ENCODE data around the gene PET117.

Gene PET117

GRCh38 chr20:18154342-18154741, 16.7 kb downstream of the PET117 start:
- no peak overlapping the region for H2BK15ac ChIP-seq (ENCODE audit: low read length)
- WGBS, 2 donors (ENCODE audit: extremely low coverage in 2 of 2, insufficient read length in 2 of 2, insufficient replicate concordance in 1 of 2): no CpG with 5 or more reads among the region's 9 CpGs
- no peak overlapping the region for H3K4ac ChIP-seq (ENCODE audit: low read length)
- no peak overlapping the region for H3K23ac ChIP-seq (ENCODE audit: low read depth, low read length, poor library complexity)
- H3K9ac ChIP-seq (ENCODE audit: low read depth, low read length, poor library complexity): no peak overlapping the region
- no peak overlapping the region for H3K14ac ChIP-seq (ENCODE audit: low read length)
- DNase-seq (ENCODE audit: low spot score): no peak
- H2BK12ac ChIP-seq (ENCODE audit: low read length): no peak overlapping the region
- H3K4me1 ChIP-seq (ENCODE audit: control insufficient read depth in 2 of 2, insufficient read depth in 1 of 2, low read depth in 1 of 2, low read length in 2 of 2): no peaks in the 10 kb centered on the region
- H3K27me3 ChIP-seq (ENCODE audit: control insufficient read depth in 3 of 3, insufficient read depth in 3 of 3, low read depth in 1 of 3, low read length in 3 of 3): no peaks in the 10 kb centered on the region
- H3K4me2 ChIP-seq (ENCODE audit: insufficient read depth, low read length, poor library complexity, severe bottlenecking): no peak overlapping the region
- H3K4me3 ChIP-seq (ENCODE audit: low read length in 2 of 2): no peak overlapping the region
- no peak overlapping the region for H2AFZ ChIP-seq (ENCODE audit: low read length)
- H4K91ac ChIP-seq (ENCODE audit: low read depth, low read length, poor library complexity): no peak overlapping the region
- H3K27ac ChIP-seq (replicated peaks; ENCODE audit: low read length): no peak overlapping the region
- no peak overlapping the region for H2BK5ac ChIP-seq (ENCODE audit: low read length)
- no peaks in the 10 kb centered on the region for H3K79me1 ChIP-seq (ENCODE audit: low read depth, low read length)
- no peak overlapping the region for H2AK5ac ChIP-seq (ENCODE audit: low read depth, low read length)
- peaks cover 11 to 62% of the 10 kb centered on the region in 2 donors for H3K36me3 ChIP-seq (replicated peaks in 1 of 2; ENCODE audit: control insufficient read depth in 2 of 2, insufficient read depth in 2 of 2, low read length in 2 of 2)
- no peak overlapping the region for H3K18ac ChIP-seq (ENCODE audit: low read length)
- H3K9me3 ChIP-seq (replicated peaks in 1 of 2; ENCODE audit: control insufficient read depth in 2 of 2, insufficient read depth in 1 of 2, low read depth in 1 of 2, low read length in 2 of 2): no peaks in the 10 kb centered on the region
- no peak overlapping the region for H2BK120ac ChIP-seq (ENCODE audit: low read depth, low read length)
- no peak overlapping the region for H4K8ac ChIP-seq (ENCODE audit: low read depth, low read length)

DNA sequence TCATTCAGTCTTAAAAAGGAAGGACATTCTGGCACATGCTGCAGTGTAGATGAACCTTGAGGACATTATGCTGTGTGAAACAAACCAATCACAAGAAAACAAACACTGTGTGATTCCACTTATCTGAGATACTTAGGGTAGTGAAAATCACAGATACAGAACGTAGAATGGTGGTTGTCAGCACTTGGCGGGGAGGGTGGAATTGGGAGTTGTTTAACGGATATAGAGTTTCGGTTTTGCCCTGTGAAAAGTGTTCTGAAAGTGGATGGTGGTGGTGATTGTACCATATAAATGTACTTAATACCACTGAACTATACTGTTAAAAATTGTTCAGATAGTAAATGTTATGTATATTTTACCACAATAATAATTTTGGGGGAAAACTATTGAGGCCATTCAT, 18.4 kb downstream of the PET117 start:
- H3K27ac ChIP-seq (replicated peaks; ENCODE audit: low read length): no peak overlapping the region
- no peaks in the 10 kb centered on the region for H3K27me3 ChIP-seq (ENCODE audit: control insufficient read depth in 3 of 3, insufficient read depth in 3 of 3, low read depth in 1 of 3, low read length in 3 of 3)
- H3K23ac ChIP-seq (ENCODE audit: low read depth, low read length, poor library complexity): no peak overlapping the region
- H2AK5ac ChIP-seq (ENCODE audit: low read depth, low read length): no peak overlapping the region
- H3K36me3 ChIP-seq (replicated peaks in 1 of 2; ENCODE audit: control insufficient read depth in 2 of 2, insufficient read depth in 2 of 2, low read length in 2 of 2): peaks cover 9 to 59% of the 10 kb centered on the region in 2 donors
- no peak overlapping the region for H3K14ac ChIP-seq (ENCODE audit: low read length)
- H4K8ac ChIP-seq (ENCODE audit: low read depth, low read length): no peak overlapping the region
- no peak overlapping the region for H2BK15ac ChIP-seq (ENCODE audit: low read length)
- H3K9ac ChIP-seq (ENCODE audit: low read depth, low read length, poor library complexity): no peak overlapping the region
- H3K18ac ChIP-seq (ENCODE audit: low read length): no peak overlapping the region
- no peak overlapping the region for H2BK5ac ChIP-seq (ENCODE audit: low read length)
- H2BK12ac ChIP-seq (ENCODE audit: low read length): no peak overlapping the region
- H3K9me3 ChIP-seq (replicated peaks in 1 of 2; ENCODE audit: control insufficient read depth in 2 of 2, insufficient read depth in 1 of 2, low read depth in 1 of 2, low read length in 2 of 2): no peaks in the 10 kb centered on the region
- no peaks in the 10 kb centered on the region for H3K79me1 ChIP-seq (ENCODE audit: low read depth, low read length)
- no peaks in the 10 kb centered on the region for H3K4me1 ChIP-seq (ENCODE audit: control insufficient read depth in 2 of 2, insufficient read depth in 1 of 2, low read depth in 1 of 2, low read length in 2 of 2)
- DNase-seq (ENCODE audit: low spot score): no peak
- H2AFZ ChIP-seq (ENCODE audit: low read length): no peak overlapping the region
- H3K4ac ChIP-seq (ENCODE audit: low read length): no peak overlapping the region
- no peak overlapping the region for H2BK120ac ChIP-seq (ENCODE audit: low read depth, low read length)
- no peak overlapping the region for H3K4me3 ChIP-seq (ENCODE audit: low read length in 2 of 2)
- no peak overlapping the region for H4K91ac ChIP-seq (ENCODE audit: low read depth, low read length, poor library complexity)
- WGBS, 2 donors (ENCODE audit: extremely low coverage in 2 of 2, insufficient read length in 2 of 2, insufficient replicate concordance in 1 of 2): no CpG with 5 or more reads among the region's 4 CpGs
- H3K4me2 ChIP-seq (ENCODE audit: insufficient read depth, low read length, poor library complexity, severe bottlenecking): no peak overlapping the region

- no peak overlapping the region for H3K14ac ChIP-seq (ENCODE audit: low read length)
- H3K4ac ChIP-seq (ENCODE audit: low read length): no peak overlapping the region
- no peaks in the 10 kb centered on the region for H3K79me1 ChIP-seq (ENCODE audit: low read depth, low read length)
- H3K9me3 ChIP-seq (replicated peaks in 1 of 2; ENCODE audit: control insufficient read depth in 2 of 2, insufficient read depth in 1 of 2, low read depth in 1 of 2, low read length in 2 of 2): no peaks in the 10 kb centered on the region
- no peak overlapping the region for H4K8ac ChIP-seq (ENCODE audit: low read depth, low read length)
- no peaks in the 10 kb centered on the region for H3K27me3 ChIP-seq (ENCODE audit: control insufficient read depth in 3 of 3, insufficient read depth in 3 of 3, low read depth in 1 of 3, low read length in 3 of 3)
- no peak overlapping the region for H3K9ac ChIP-seq (ENCODE audit: low read depth, low read length, poor library complexity)
- no peak overlapping the region for H2BK120ac ChIP-seq (ENCODE audit: low read depth, low read length)
- peaks cover 0 to 12% of the 10 kb centered on the region in 2 donors for H3K4me1 ChIP-seq (ENCODE audit: control insufficient read depth in 2 of 2, insufficient read depth in 1 of 2, low read depth in 1 of 2, low read length in 2 of 2)
- H2AK5ac ChIP-seq (ENCODE audit: low read depth, low read length): no peak overlapping the region
- H2BK12ac ChIP-seq (ENCODE audit: low read length): no peak overlapping the region
- H3K36me3 ChIP-seq (replicated peaks in 1 of 2; ENCODE audit: control insufficient read depth in 2 of 2, insufficient read depth in 2 of 2, low read length in 2 of 2): peaks cover 14 to 87% of the 10 kb centered on the region in 2 donors
- no peak for DNase-seq (ENCODE audit: low spot score)
- no peak overlapping the region for H3K27ac ChIP-seq (replicated peaks; ENCODE audit: low read length)
- no peak overlapping the region for H3K4me3 ChIP-seq (ENCODE audit: low read length in 2 of 2)
- H4K91ac ChIP-seq (ENCODE audit: low read depth, low read length, poor library complexity): no peak overlapping the region
- no peak overlapping the region for H2AFZ ChIP-seq (ENCODE audit: low read length)
- no peak overlapping the region for H2BK5ac ChIP-seq (ENCODE audit: low read length)
- WGBS, 2 donors (ENCODE audit: extremely low coverage in 2 of 2, insufficient read length in 2 of 2, insufficient replicate concordance in 1 of 2): no CpG with 5 or more reads among the region's 2 CpGs
- H3K18ac ChIP-seq (ENCODE audit: low read length): no peak overlapping the region
- H2BK15ac ChIP-seq (ENCODE audit: low read length): no peak overlapping the region
- H3K23ac ChIP-seq (ENCODE audit: low read depth, low read length, poor library complexity): no peak overlapping the region
- no peak overlapping the region for H3K4me2 ChIP-seq (ENCODE audit: insufficient read depth, low read length, poor library complexity, severe bottlenecking)
Measured at GRCh38 chr20:18164356-18164755, 26.7 kb downstream of the PET117 start.

DNA sequence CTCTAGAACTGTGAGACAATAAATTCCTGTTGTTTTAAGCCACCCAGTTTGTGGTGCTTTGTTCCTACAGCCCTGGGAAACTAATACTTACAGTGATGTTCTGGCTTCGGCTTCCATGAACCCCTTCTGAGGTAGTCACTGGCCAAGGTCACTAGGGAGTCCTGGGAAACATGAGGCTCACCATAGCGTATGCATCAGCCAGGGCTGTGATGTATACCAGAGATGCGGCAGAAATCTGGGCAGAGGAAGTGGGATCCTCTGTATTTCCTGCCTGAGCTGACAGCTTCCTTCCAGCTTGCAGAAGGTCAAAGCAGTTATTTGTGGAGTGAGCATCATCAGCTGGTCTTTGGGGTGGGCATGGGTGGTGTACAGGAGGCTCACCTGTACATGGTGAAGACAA, 27.9 kb downstream of the PET117 start:
- Histone ChIP-seq H3K4ac (ENCODE audit: low read length) (no peak overlapping the region), H3K4me1 (ENCODE audit: control insufficient read depth in 2 of 2, insufficient read depth in 1 of 2, low read depth in 1 of 2, low read length in 2 of 2) (peaks cover 0 to 12% of the 10 kb centered on the region in 2 donors), H3K18ac (ENCODE audit: low read length) (no peak overlapping the region), H2BK15ac (ENCODE audit: low read length) (no peak overlapping the region), H4K8ac (ENCODE audit: low read depth, low read length) (no peak overlapping the region), H3K27me3 (ENCODE audit: control insufficient read depth in 3 of 3, insufficient read depth in 3 of 3, low read depth in 1 of 3, low read length in 3 of 3) (no peaks in the 10 kb centered on the region), H3K27ac (replicated peaks; ENCODE audit: low read length) (no peak overlapping the region), H2AK5ac (ENCODE audit: low read depth, low read length) (no peak overlapping the region), H2AFZ (ENCODE audit: low read length) (no peak overlapping the region), H2BK120ac (ENCODE audit: low read depth, low read length) (no peak overlapping the region), H3K79me1 (ENCODE audit: low read depth, low read length) (no peaks in the 10 kb centered on the region), H3K36me3 (replicated peaks in 1 of 2; ENCODE audit: control insufficient read depth in 2 of 2, insufficient read depth in 2 of 2, low read length in 2 of 2) (peaks cover 14 to 84% of the 10 kb centered on the region in 2 donors), H4K91ac (ENCODE audit: low read depth, low read length, poor library complexity) (no peak overlapping the region), H2BK12ac (ENCODE audit: low read length) (no peak overlapping the region), H3K4me3 (ENCODE audit: low read length in 2 of 2) (no peak overlapping the region), H3K14ac (ENCODE audit: low read length) (no peak overlapping the region), H3K9me3 (replicated peaks in 1 of 2; ENCODE audit: control insufficient read depth in 2 of 2, insufficient read depth in 1 of 2, low read depth in 1 of 2, low read length in 2 of 2) (no peaks in the 10 kb centered on the region), H3K4me2 (ENCODE audit: insufficient read depth, low read length, poor library complexity, severe bottlenecking) (no peak overlapping the region), H3K23ac (ENCODE audit: low read depth, low read length, poor library complexity) (no peak overlapping the region), H3K9ac (ENCODE audit: low read depth, low read length, poor library complexity) (no peak overlapping the region), H2BK5ac (ENCODE audit: low read length) (no peak overlapping the region)
- WGBS, 2 donors (ENCODE audit: extremely low coverage in 2 of 2, insufficient read length in 2 of 2, insufficient replicate concordance in 1 of 2): no CpG with 5 or more reads among the region's 3 CpGs
- DNase-seq (ENCODE audit: low spot score): no peak

Data from neuronal stem cell (in vitro differentiated cells).